ENCODE data around the gene UBA1. TPM values are rescaled to one million over a fixed set of nuclear protein-coding genes. Genes with fewer than 3 reads are reported as not detected.

Gene UBA1
- total RNA-seq (236 and 237 TPM in 2 replicates), polyA plus RNA-seq (297 and 332 TPM in 2 replicates), polyA minus RNA-seq (304 and 332 TPM in 2 replicates), Bru-seq, nascent RNA (percentile 82 among the genes with signal in this experiment), BruChase-seq, experiment 1, labeled RNA remaining after a 6-hour chase (percentile 97 among the genes with signal in this experiment), BruChase-seq, experiment 2, labeled RNA remaining after a 2-hour chase (percentile 95 among the genes with signal in this experiment)
- polyA plus RNA-seq (2011; cell fraction: cytosol; rRNA removed), result 210 and 248 TPM in 2 replicates
- 286 and 313 TPM in 2 replicates for polyA plus RNA-seq (2011; cell fraction: nucleus; rRNA removed)
- polyA plus RNA-seq (2012), result 238 and 242 TPM in 2 replicates
- polyA minus RNA-seq (2011; cell fraction: cytosol; rRNA and poly(A)+ RNA removed), result 209 TPM
- 90.1 and 104 TPM in 2 replicates for polyA minus RNA-seq (2011; cell fraction: nucleus; rRNA and poly(A)+ RNA removed)
- long read RNA-seq, transcript UBA1-203 (26 exons, 3,466 nt), result minor isoform, 29 of 378 reads
- long read RNA-seq, transcript UBA1-201 (26 exons, 3,559 nt), result major isoform, 85 of 378 reads
- long read RNA-seq, partial matches to known transcripts, result 247 of 378 reads
- long read RNA-seq, other reads (novel, unspliced or antisense), result 17 of 378 reads

- Histone ChIP-seq H4K20me1 (replicated peaks; ENCODE audit: control insufficient read depth, extremely low read depth, insufficient read depth, low read length) (no peaks in the 10 kb centered on the region), H3K9ac (replicated peaks; ENCODE audit: extremely low read depth, insufficient read depth, low read length) (peak within 1 kb of the TSS; percentile 93), H3K4me1 (ENCODE audit: control insufficient read depth, extremely low read depth, insufficient read depth, low read length) (peaks cover 39% of the 10 kb centered on the region), H3K9me1 (replicated peaks; ENCODE audit: control insufficient read depth, extremely low read depth, insufficient read depth, low read length) (no peaks in the 10 kb centered on the region), H3K4me3 (replicated peaks in 1 of 3; ENCODE audit: insufficient read depth in 1 of 3, low read depth in 1 of 3, low read length in 3 of 3) (peak within 1 kb of the TSS; percentile 77 to 88 (median 88)), H3K27ac (ENCODE audit: insufficient read depth, low read depth, low read length) (peak within 1 kb of the TSS; percentile 76), H3K4me2 (ENCODE audit: insufficient read depth, low read length) (peak within 1 kb of the TSS; percentile 79), H3K9me3 (replicated peaks; ENCODE audit: control insufficient read depth, insufficient read depth, low read length) (no peaks in the 10 kb centered on the region), H2AFZ (ENCODE audit: low read depth, low read length) (peak within 1 kb of the TSS; percentile 38), H3K27me3 (ENCODE audit: control insufficient read depth in 2 of 2, insufficient read depth in 2 of 2, low read length in 2 of 2) (no peaks in the 10 kb centered on the region), H3K36me3 (ENCODE audit: control insufficient read depth in 2 of 2, extremely low read depth in 1 of 2, insufficient read depth in 2 of 2, low read length in 2 of 2) (peaks cover 1 to 5% of the 10 kb centered on the region in 2 experiments), H3K79me2 (ENCODE audit: control insufficient read depth, insufficient read depth, low read length) (peaks cover 57% of the 10 kb centered on the region)
- CTCF ChIA-PET, result interaction anchor here (1.0 to 1.9 kb wide), 4 partner anchors 118 to 330 kb away, joined by 4 to 12 read pairs (median 7); no protein-coding TSS in a partner anchor
- TF ChIP-seq MAX (IDR thresholded peaks at IDR 0.05; ENCODE audit: insufficient read depth, insufficient read length), result no peak
- TF ChIP-seq MYC (IDR thresholded peaks at IDR 0.05; ENCODE audit: low read depth, low read length), result no peak
- TF ChIP-seq GATA2 (IDR thresholded peaks at IDR 0.05; ENCODE audit: insufficient read depth, insufficient read length, low read depth, low read length), result no peak
- no peak for TF ChIP-seq EZH2 (IDR thresholded peaks at IDR 0.05; ENCODE audit: borderline replicate concordance, low read depth, low read length, severe bottlenecking)
- peak; percentile 34 for TF ChIP-seq POLR2AphosphoS5 (IDR thresholded peaks at IDR 0.05; ENCODE audit: insufficient read depth, low read depth, low read length)
- peak; percentile 20 for TF ChIP-seq JUN (IDR thresholded peaks at IDR 0.05; ENCODE audit: borderline replicate concordance, insufficient read depth, insufficient read length, low read depth)
- TF ChIP-seq CTCF (IDR thresholded peaks at IDR 0.05; ENCODE audit: extremely low read depth in 1 of 2, insufficient read depth in 1 of 2, low read depth in 1 of 2, low read length in 2 of 2), result peak; percentile 49 to 58
- no peak for TF ChIP-seq FOS (IDR thresholded peaks at IDR 0.05; ENCODE audit: borderline replicate concordance, insufficient read depth, low read length)
- peak; percentile 74 for TF ChIP-seq POLR2A (IDR thresholded peaks at IDR 0.05; ENCODE audit: low read depth, low read length)
- POLR2A ChIA-PET, result no interaction called here
- peak; percentile 96 for FAIRE-seq
- dilution Hi-C loops (cut with MboI; ENCODE audit: extremely low pct_ligation_motif_present, low sequenced_read_pairs) (no loop called here), intact Hi-C loops (cut with micrococcal nuclease) (loop anchor here (1.0 to 5.0 kb wide), 6 partner anchors 24 to 833 kb away; partner anchors contain the start of genes USP11 and ZNF41)
- peak; percentile 95 for DNase-seq (ENCODE audit: low read depth, low spot score)
- BruUV-seq (replicated peaks), result no TSS peak
Measured at GRCh38 chrX:47193475-47194193, at the start of gene UBA1. TSS of gene UBA1 (plus strand) at chrX:47193829. CDS start at chrX:47198803, 4,974 bp downstream.

Data from endothelial cell of umbilical vein (primary cell).